ENCODE data around the gene MBP. TPM values are rescaled to one million over a fixed set of nuclear protein-coding genes. Genes with fewer than 3 reads are reported as not detected.

MBP gene
- total and polyA plus RNA-seq, 2 donors from 2014 or later, result 15.1 to 61.2 TPM

GRCh38 chr18:77123320-77124231, 9.0 kb downstream of the MBP start:
- no peak overlapping the region for H3K4me3 ChIP-seq (ENCODE audit: low read length in 3 of 3)
- H3K27me3 ChIP-seq (ENCODE audit: control insufficient read depth, insufficient read depth, low read length), result no peaks in the 10 kb centered on the region
- H3K4me1 ChIP-seq (ENCODE audit: control insufficient read depth in 2 of 3, insufficient read depth in 2 of 3, low read depth in 1 of 3, low read length in 3 of 3), result peaks cover 0 to 40% (median 22%) of the 10 kb centered on the region in 3 donors
- H3K27ac ChIP-seq (ENCODE audit: low read depth in 2 of 2, low read length in 2 of 2), result peak overlapping the region in 1 of 2 donors; percentile 30
- no peaks in the 10 kb centered on the region for H3K9me3 ChIP-seq (ENCODE audit: control insufficient read depth in 2 of 3, insufficient read depth in 1 of 3, low read length in 3 of 3)
- peaks cover 0 to 2% (median 0%) of the 10 kb centered on the region in 3 donors for H3K36me3 ChIP-seq (ENCODE audit: control insufficient read depth in 2 of 3, insufficient read depth in 3 of 3, low read length in 3 of 3)
- intact Hi-C loops (cut with DNase I), result no loop called here
- no peak overlapping the region for H3K9ac ChIP-seq (ENCODE audit: low read length in 3 of 3)
- TF ChIP-seq CTCF (IDR thresholded peaks at IDR 0.05; ENCODE audit: borderline replicate concordance, extremely low read depth, insufficient read depth), result no peak
- DNase-seq (peak in 2 of 5 donors; percentile 4 to 61), FAIRE-seq (no peak)

- intact Hi-C loops (cut with DNase I), result no loop called here
- Histone ChIP-seq H3K4me3 (ENCODE audit: low read length in 3 of 3) (no peak overlapping the region), H3K36me3 (ENCODE audit: control insufficient read depth in 2 of 3, insufficient read depth in 3 of 3, low read length in 3 of 3) (peaks cover 0 to 2% (median 0%) of the 10 kb centered on the region in 3 donors), H3K9ac (ENCODE audit: low read length in 3 of 3) (no peak overlapping the region), H3K27me3 (ENCODE audit: control insufficient read depth, insufficient read depth, low read length) (no peaks in the 10 kb centered on the region), H3K9me3 (ENCODE audit: control insufficient read depth in 2 of 3, insufficient read depth in 1 of 3, low read length in 3 of 3) (no peaks in the 10 kb centered on the region), H3K27ac (ENCODE audit: low read depth in 2 of 2, low read length in 2 of 2) (no peak overlapping the region), H3K4me1 (ENCODE audit: control insufficient read depth in 2 of 3, insufficient read depth in 2 of 3, low read depth in 1 of 3, low read length in 3 of 3) (peaks cover 0 to 31% (median 8%) of the 10 kb centered on the region in 3 donors)
- FAIRE-seq, result no peak
- TF ChIP-seq CTCF (IDR thresholded peaks at IDR 0.05; ENCODE audit: borderline replicate concordance, extremely low read depth, insufficient read depth), result no peak
- no peak for DNase-seq
Observed at GRCh38 chr18:77121523-77121922, 11.1 kb downstream of the MBP start.

GRCh38 chr18:77119851-77120491, 12.6 kb downstream of the MBP start:
- Histone ChIP-seq H3K27ac (ENCODE audit: low read depth in 2 of 2, low read length in 2 of 2) (peak overlapping the region; percentile 9 to 68), H3K4me1 (ENCODE audit: control insufficient read depth in 2 of 3, insufficient read depth in 2 of 3, low read depth in 1 of 3, low read length in 3 of 3) (peaks cover 0 to 36% (median 22%) of the 10 kb centered on the region in 3 donors), H3K36me3 (ENCODE audit: control insufficient read depth in 2 of 3, insufficient read depth in 3 of 3, low read length in 3 of 3) (peaks cover 0 to 2% (median 0%) of the 10 kb centered on the region in 3 donors), H3K9me3 (ENCODE audit: control insufficient read depth in 2 of 3, insufficient read depth in 1 of 3, low read length in 3 of 3) (no peaks in the 10 kb centered on the region), H3K4me3 (ENCODE audit: low read length in 3 of 3) (no peak overlapping the region), H3K9ac (ENCODE audit: low read length in 3 of 3) (peak overlapping the region in 1 of 3 donors; percentile 59), H3K27me3 (ENCODE audit: control insufficient read depth, insufficient read depth, low read length) (no peaks in the 10 kb centered on the region)
- no peak for TF ChIP-seq CTCF (IDR thresholded peaks at IDR 0.05; ENCODE audit: borderline replicate concordance, extremely low read depth, insufficient read depth)
- DNase-seq (peak in 2 of 5 donors; percentile 46 to 61), FAIRE-seq (no peak)
- intact Hi-C loops (cut with DNase I), result no loop called here
